ENCODE measurements around the gene GARRE1. TPM values are rescaled to one million over a fixed set of nuclear protein-coding genes. Genes with fewer than 3 reads are reported as not detected.
A peak's percentile ranks its signal among the peaks of the same experiment; 100 is the strongest.

Gene GARRE1
- total and polyA plus RNA-seq, 2 of the 8 experiments (the other 6 are each of a cell fraction or from before 2014, with no cell fraction given): 16.4 to 23.1 TPM

- Histone ChIP-seq H3K4me3 (ENCODE audit: extremely low read depth in 1 of 4, insufficient read depth in 2 of 4, low read depth in 3 of 4, low read length in 4 of 4) (peak overlapping the region in 1 of 4 experiments; percentile 27; a peak in 1 of 8 replicates), H2BK15ac (ENCODE audit: low read length) (no peak overlapping the region), H3K23me2 (ENCODE audit: low read depth, low read length) (no peaks in the 10 kb centered on the region), H2BK12ac (ENCODE audit: low read depth, low read length) (no peak overlapping the region), H3K56ac (replicated peaks; ENCODE audit: insufficient read length, low read depth, low read length) (no peak overlapping the region), H3K4me2 (ENCODE audit: insufficient read depth in 1 of 2, low read depth in 2 of 2, low read length in 2 of 2) (peak overlapping the region; percentile 44 to 71), H4K5ac (ENCODE audit: insufficient read length, low read depth, low read length) (no peak overlapping the region), H4K8ac (ENCODE audit: extremely low read depth, insufficient read depth, low read length) (no peak overlapping the region), H4K91ac (replicated peaks; ENCODE audit: insufficient read length, low read length) (no peak overlapping the region), H4K20me1 (replicated peaks in 1 of 2; ENCODE audit: control insufficient read depth in 1 of 2, insufficient read depth in 2 of 2, low read length in 2 of 2) (peaks cover 2 to 5% of the 10 kb centered on the region in 2 experiments), H3K79me1 (ENCODE audit: low read depth, low read length) (peaks cover 3% of the 10 kb centered on the region; the same call in 1 of the 2 replicates), H3K79me2 (ENCODE audit: control insufficient read depth in 1 of 2, insufficient read depth in 2 of 2, low read length in 2 of 2) (no peaks in the 10 kb centered on the region; a peak in 1 of 4 replicates), H3K27ac (ENCODE audit: low read depth, low read length) (no peak overlapping the region), H3K18ac (ENCODE audit: extremely low read depth, low read length) (peak overlapping the region; percentile 52; the same call in 1 of the 2 replicates), H3K27me3 (replicated peaks in 1 of 4; ENCODE audit: control insufficient read depth in 3 of 4, extremely low read depth in 1 of 4, insufficient read depth in 3 of 4, low read length in 3 of 4) (no peaks in the 10 kb centered on the region), H3K9ac (replicated peaks in 1 of 4; ENCODE audit: extremely low read depth in 1 of 4, low read depth in 3 of 4, low read length in 3 of 4) (0 out of 7 replicates have a peak overlapping the region, but pooled peaks of 1 of the 4 experiments have one; percentile 11), H3K23ac (ENCODE audit: insufficient read length) (no peak overlapping the region), H2BK5ac (ENCODE audit: low read depth, low read length) (0 out of 2 replicates have a peak overlapping the region, but pooled peaks have one; percentile 50), H3K4ac (replicated peaks; ENCODE audit: insufficient read length, low read depth, low read length) (no peak overlapping the region), H2AFZ (ENCODE audit: low read length) (no peak overlapping the region), H3K36me3 (ENCODE audit: control insufficient read depth in 2 of 4, insufficient read depth in 4 of 4, low read length in 3 of 4) (peaks cover 25 to 90% (median 46%) of the 10 kb centered on the region in 4 experiments), H2AK5ac (ENCODE audit: low read depth, low read length) (no peak overlapping the region), H3K14ac (ENCODE audit: insufficient read length) (no peak overlapping the region), H2BK20ac (ENCODE audit: low read length) (no peak overlapping the region; the same call in 1 of the 2 replicates), H3K4me1 (replicated peaks in 1 of 4; ENCODE audit: control insufficient read depth in 3 of 4, insufficient read depth in 4 of 4, low read length in 3 of 4) (peaks cover 8 to 16% (median 13%) of the 10 kb centered on the region in 4 experiments), H2BK120ac (replicated peaks; ENCODE audit: low read depth, low read length) (no peak overlapping the region), H3K9me3 (ENCODE audit: insufficient read depth in 2 of 2, low read depth in 1 of 2, low read length in 1 of 2) (no peaks in the 10 kb centered on the region)
- TF ChIP-seq NANOG (IDR thresholded peaks at IDR 0.05; ENCODE audit: insufficient read depth, low read depth, low read length, poor library complexity, severe bottlenecking) (peak; percentile 72), TEAD4 (IDR thresholded peaks at IDR 0.05; ENCODE audit: low read depth, low read length) (0 out of 2 replicates have a peak, but pooled peaks have one; percentile 24), SRF (IDR thresholded peaks at IDR 0.05; ENCODE audit: low read depth, low read length) (no peak), POU5F1 (IDR thresholded peaks at IDR 0.05; ENCODE audit: low read depth, low read length) (peak; percentile 56; the same call in 1 of the 2 replicates), SIN3A (conservative IDR thresholded peaks at IDR 0.05 in 1 of 2, IDR thresholded peaks at IDR 0.05 in 1 of 2; ENCODE audit: low read depth in 1 of 2, low read length in 2 of 2) (peak; percentile 83 to 94; a peak in 3 of 4 replicates)
- CTCF ChIA-PET (ENCODE audit: partially characterized antibody): interaction anchor here (0.7 to 1.6 kb wide), 6 partner anchors 10 to 78 kb away, joined by 3 to 4 read pairs (median 3); no protein-coding TSS in a partner anchor
- DNase-seq (ENCODE audit: low read depth in 1 of 2, low spot score in 2 of 2) (no peak), FAIRE-seq (peak; percentile 84)
- WGBS, 2 experiments (ENCODE audit: extremely low coverage in 1 of 2, insufficient coverage in 1 of 2, insufficient read length in 1 of 2, insufficient replicate concordance in 2 of 2, low coverage in 1 of 2, low lambda C conversion rate in 2 of 2, missing lambda C conversion rate in 1 of 2): 72% methylated on average over 2 of the region's 2 CpGs; no CpG with 5 or more reads in 1 of the 2 experiments
- POLR2A ChIA-PET (ENCODE audit: partially characterized antibody): interaction anchor here (1.0 to 1.8 kb wide), 5 partner anchors 10 to 52 kb away, joined by 3 to 6 read pairs (median 4); no protein-coding TSS in a partner anchor
Measured at GRCh38 chr19:34224996-34225658, 29.2 kb upstream of the GARRE1 start.

Data from H1 (cell line).